ENCODE data around the gene SNX17.

GRCh38 chr2:27362678-27363420 is 7.6 kb upstream of the SNX17 start:
- no peak for TF ChIP-seq GMEB1 (CRISPR knock-in tag; IDR thresholded peaks at IDR 0.05; ENCODE audit: borderline replicate concordance)
- TF ChIP-seq ZMYM2 (CRISPR knock-in tag; IDR thresholded peaks at IDR 0.05) = no peak
- no peak for TF ChIP-seq RCOR2 (CRISPR knock-in tag; IDR thresholded peaks at IDR 0.05)
- no peak for TF ChIP-seq ZNF350 (CRISPR knock-in tag; IDR thresholded peaks at IDR 0.05; ENCODE audit: borderline replicate concordance, low read depth)
- TF ChIP-seq EZH2 (conservative IDR thresholded peaks at IDR 0.05; ENCODE audit: low read depth, low read length) = no peak

Data from HepG2 (cell line).